A673 (cell line): Measurements from ENCODE around the gene PAK5.

Experiments used
- CTCF ChIP-seq: fragments of 300-800, 200-600 bp; sonication (generic); conservative IDR thresholded peaks from 2 replicates; pipeline ENCODE4 v1.5.1; 2017; ENCODE audit warnings: low read depth, mild to moderate bottlenecking, antibody characterized with exemption, low read length, moderate library complexity, mixed read lengths
- EZH2 ChIP-seq: fragments of 200-600 bp; sonication (generic); IDR thresholded peaks from 2 replicates; pipeline ENCODE4 v1.6.1; 2017; ENCODE audit warnings: borderline replicate concordance, low read depth, mild to moderate bottlenecking, mixed read lengths, antibody characterized with exemption, low read length; ENCODE audit not compliant: poor library complexity, severe bottlenecking

- TF ChIP-seq CTCF (no peak), EZH2 (no peak)
Observed at GRCh38 chr20:9514072-9514460, 324.8 kb downstream of the PAK5 start.
